Calu3 (cell line): ENCODE measurements around the gene TCP11L2. TPM values are rescaled to one million over a fixed set of nuclear protein-coding genes. Genes with fewer than 3 reads are reported as not detected.

Experiments used
- BruUV-seq: library from RNA; stranded (reverse); fragments of 400-500 nt; replicated peaks from 2 replicates; lab custom pipeline; 2021; lab: Mats Ljungman, UMichigan
- CTCF ChIA-PET: fragments of 300-600 bp; sonication (Branson Sonifier 250); formaldehyde crosslinking; loops from one replicate; lab custom pipeline; 2022; ENCODE audit warnings: antibody characterized with exemption; lab: Charles Lee
- DNase-seq: peaks from one replicate; pipeline ENCODE4 v3.0.0; 2022
- H3K27ac Mint-ChIP-seq: one replicate; pipeline ENCODE4 v1.8.0; 2022; ENCODE audit warnings: mixed read lengths; ENCODE audit not compliant: unreplicated experiment
- H3K27me3 Mint-ChIP-seq: one replicate; pipeline ENCODE4 v1.8.0; 2022; ENCODE audit warnings: mixed read lengths; ENCODE audit not compliant: unreplicated experiment
- H3K36me3 Mint-ChIP-seq: one replicate; pipeline ENCODE4 v1.8.0; 2022; ENCODE audit warnings: mild to moderate bottlenecking, moderate library complexity, mixed read lengths; ENCODE audit not compliant: insufficient read depth, unreplicated experiment
- H3K4me1 Mint-ChIP-seq: one replicate; pipeline ENCODE4 v1.8.0; 2022; ENCODE audit warnings: mild to moderate bottlenecking, low read depth, mixed read lengths; ENCODE audit not compliant: unreplicated experiment
- H3K4me3 Mint-ChIP-seq: one replicate; pipeline ENCODE4 v1.8.0; 2022; ENCODE audit warnings: mild to moderate bottlenecking, low read depth, moderate library complexity, mixed read lengths; ENCODE audit not compliant: unreplicated experiment
- H3K9me3 Mint-ChIP-seq: one replicate; pipeline ENCODE4 v1.8.0; 2022; ENCODE audit warnings: low read depth, mixed read lengths; ENCODE audit not compliant: unreplicated experiment
- intact Hi-C: fragments of 100-400 bp; cut with micrococcal nuclease; formaldehyde crosslinking; loops from one replicate; pipeline ENCODE4 v1.10.0; 2022; ENCODE audit not compliant: unreplicated experiment
- total RNA-seq: library from RNA; stranded (reverse); gene quantifications from 2 replicates; pipeline ENCODE4 v1.2.3, GENCODE V29; 2022
- TF ChIP-seq, protein P1 (sequence below): fragments of 200-600 bp; IDR thresholded peaks from one replicate; pipeline ENCODE4 v1.8.0; 2022; ENCODE audit warnings: antibody characterized with exemption; ENCODE audit not compliant: unreplicated experiment

TCP11L2 gene
- total RNA-seq, 1 experiment from 2014 or later, result 37.7 TPM

DNA sequence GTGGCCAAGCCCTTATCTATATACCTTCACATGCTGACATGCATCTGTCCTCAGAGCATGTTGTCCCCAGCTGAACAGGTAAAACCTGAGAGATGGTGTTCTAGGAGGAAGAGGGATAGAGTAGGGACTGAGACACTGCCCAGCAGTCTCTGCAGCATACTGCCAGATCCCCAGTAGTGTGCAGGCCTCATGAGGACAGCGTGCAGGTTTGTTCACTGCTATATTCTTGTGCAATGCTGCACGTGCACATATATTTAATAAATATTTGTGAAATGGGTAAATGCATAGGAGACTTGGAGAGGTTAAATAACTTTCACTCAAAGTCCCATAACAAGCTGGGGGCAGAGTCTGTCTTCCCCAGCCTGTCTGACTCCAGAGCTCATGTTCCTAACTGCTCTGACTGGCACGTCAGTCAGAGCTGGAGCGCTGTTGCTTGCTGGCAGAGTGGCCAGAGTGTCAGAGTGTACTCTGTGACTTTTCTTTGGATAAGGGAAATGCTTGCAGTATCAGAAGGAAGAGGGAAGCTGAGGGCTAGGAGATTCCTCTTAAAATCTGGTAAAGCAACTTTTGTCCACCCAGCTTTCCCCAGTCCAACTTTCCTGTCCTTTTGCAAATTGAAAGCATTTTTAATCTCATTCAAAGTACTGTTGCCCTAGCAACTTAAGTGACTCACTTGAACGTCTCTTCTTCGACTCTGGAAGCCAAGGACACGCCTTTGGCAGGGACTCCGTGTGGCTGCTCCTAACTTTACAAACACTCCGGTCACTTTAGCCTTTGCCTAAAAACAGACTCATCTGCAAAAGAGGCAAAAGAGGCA lies 40.1 kb downstream of the TCP11L2 start:
- no peaks in the 10 kb centered on the region for H3K27me3 Mint-ChIP-seq
- H3K36me3 Mint-ChIP-seq, result peaks cover 12% of the 10 kb centered on the region
- H3K4me3 Mint-ChIP-seq, result peak overlapping the region; percentile 51
- TF ChIP-seq, protein P1, sequence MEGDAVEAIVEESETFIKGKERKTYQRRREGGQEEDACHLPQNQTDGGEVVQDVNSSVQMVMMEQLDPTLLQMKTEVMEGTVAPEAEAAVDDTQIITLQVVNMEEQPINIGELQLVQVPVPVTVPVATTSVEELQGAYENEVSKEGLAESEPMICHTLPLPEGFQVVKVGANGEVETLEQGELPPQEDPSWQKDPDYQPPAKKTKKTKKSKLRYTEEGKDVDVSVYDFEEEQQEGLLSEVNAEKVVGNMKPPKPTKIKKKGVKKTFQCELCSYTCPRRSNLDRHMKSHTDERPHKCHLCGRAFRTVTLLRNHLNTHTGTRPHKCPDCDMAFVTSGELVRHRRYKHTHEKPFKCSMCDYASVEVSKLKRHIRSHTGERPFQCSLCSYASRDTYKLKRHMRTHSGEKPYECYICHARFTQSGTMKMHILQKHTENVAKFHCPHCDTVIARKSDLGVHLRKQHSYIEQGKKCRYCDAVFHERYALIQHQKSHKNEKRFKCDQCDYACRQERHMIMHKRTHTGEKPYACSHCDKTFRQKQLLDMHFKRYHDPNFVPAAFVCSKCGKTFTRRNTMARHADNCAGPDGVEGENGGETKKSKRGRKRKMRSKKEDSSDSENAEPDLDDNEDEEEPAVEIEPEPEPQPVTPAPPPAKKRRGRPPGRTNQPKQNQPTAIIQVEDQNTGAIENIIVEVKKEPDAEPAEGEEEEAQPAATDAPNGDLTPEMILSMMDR, result no peak
- no peaks in the 10 kb centered on the region for H3K9me3 Mint-ChIP-seq
- H3K4me1 Mint-ChIP-seq, result peaks cover 19% of the 10 kb centered on the region
- CTCF ChIA-PET, result interaction anchor here (0.9 to 1.7 kb wide), 4 partner anchors 15 to 116 kb away, joined by 3 to 5 read pairs (median 4); partner anchors contain the start of gene POLR3B
- DNase-seq, result peak; percentile 36
- intact Hi-C loops, result loop anchor here (2.0 kb wide), 1 partner anchor 34 kb away; no protein-coding TSS in a partner anchor
- BruUV-seq, result no TSS peak
- peak overlapping the region; percentile 29 for H3K27ac Mint-ChIP-seq

DNA sequence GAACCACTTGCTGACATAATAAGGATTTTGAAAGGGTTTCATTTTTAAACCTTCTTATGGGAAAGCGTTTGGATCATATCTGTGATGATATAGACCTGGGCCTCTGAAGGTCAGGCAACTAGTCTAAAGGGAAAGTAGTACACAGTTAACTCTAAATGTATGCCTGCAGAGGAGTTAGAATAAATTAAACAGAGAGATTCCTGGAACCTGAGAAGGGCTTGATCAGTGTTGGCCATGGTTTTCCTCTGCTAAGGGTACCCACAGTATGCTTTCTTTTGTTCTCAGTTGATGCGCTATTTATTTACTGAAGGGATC lies 40.6 kb downstream of the TCP11L2 start:
- TF ChIP-seq, protein P1, result no peak
- Mint-ChIP-seq H3K27ac (peak overlapping the region; percentile 29), H3K4me3 (peak overlapping the region; percentile 51), H3K36me3 (peaks cover 17% of the 10 kb centered on the region), H3K9me3 (no peaks in the 10 kb centered on the region), H3K4me1 (peaks cover 19% of the 10 kb centered on the region), H3K27me3 (no peaks in the 10 kb centered on the region)
- CTCF ChIA-PET, result interaction anchor here (1.1 to 1.7 kb wide), 3 partner anchors 15 to 47 kb away, joined by 3 to 5 read pairs (median 4); partner anchors contain the start of gene POLR3B
- DNase-seq, result no peak
- intact Hi-C loops, result loop anchor here (2.0 kb wide), 1 partner anchor 34 kb away; no protein-coding TSS in a partner anchor
- BruUV-seq, result no TSS peak

DNA sequence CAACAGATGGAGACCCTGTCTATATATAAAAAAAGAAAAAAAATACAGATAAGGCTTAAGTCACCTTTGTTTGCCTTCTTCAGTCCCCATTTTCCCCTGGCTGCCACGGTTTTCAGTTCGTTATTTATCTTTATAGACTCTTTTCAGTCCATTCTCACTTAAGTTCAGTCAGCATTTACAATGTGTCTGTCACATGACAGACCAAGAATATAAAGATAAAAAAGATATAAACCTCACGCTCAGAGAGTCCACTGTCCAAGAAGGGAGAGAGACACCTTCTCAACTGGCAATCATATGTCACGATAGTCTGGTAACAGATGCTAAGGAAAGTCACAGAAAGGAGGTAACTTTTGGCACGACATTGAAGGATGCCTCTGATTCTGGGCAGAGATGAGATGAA lies 41.6 kb downstream of the TCP11L2 start:
- CTCF ChIA-PET, result interaction anchor here (2.6 kb wide), 1 partner anchor 117 kb away, joined by 30 read pairs; no protein-coding TSS in a partner anchor
- DNase-seq, result no peak
- intact Hi-C loops, result no loop called here
- Mint-ChIP-seq H3K27ac (no peak overlapping the region), H3K9me3 (no peaks in the 10 kb centered on the region), H3K4me1 (peaks cover 19% of the 10 kb centered on the region), H3K36me3 (peaks cover 21% of the 10 kb centered on the region), H3K27me3 (no peaks in the 10 kb centered on the region), H3K4me3 (no peak overlapping the region)
- BruUV-seq, result no TSS peak
- TF ChIP-seq, protein P1, result no peak

DNA sequence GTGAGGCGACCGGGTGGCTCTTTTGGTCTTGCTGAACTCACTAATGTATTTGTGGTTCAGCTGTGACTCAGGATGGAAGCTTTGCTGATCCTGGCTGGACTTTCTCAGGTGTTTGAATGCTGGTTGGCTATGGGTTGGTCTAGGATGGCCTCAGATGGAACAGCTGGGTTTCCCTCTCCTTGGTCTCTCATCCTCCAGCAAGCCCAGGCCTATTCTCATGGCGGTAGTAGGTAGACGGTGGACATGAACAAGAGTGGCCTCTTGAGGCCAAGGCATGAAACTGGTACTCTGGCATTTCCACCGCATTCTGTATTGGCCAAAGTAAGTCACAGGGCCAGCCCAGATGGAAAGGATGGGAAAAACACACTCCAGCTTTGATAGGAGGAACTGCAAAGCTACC lies 43.2 kb downstream of the TCP11L2 start:
- DNase-seq, result peak; percentile 65
- peaks cover 19% of the 10 kb centered on the region for H3K4me1 Mint-ChIP-seq
- H3K9me3 Mint-ChIP-seq, result no peaks in the 10 kb centered on the region
- CTCF ChIA-PET, result interaction anchor here (0.7 to 2.6 kb wide), 3 partner anchors 12 to 119 kb away, joined by 3 to 30 read pairs (median 8); partner anchors contain the start of gene POLR3B
- BruUV-seq, result no TSS peak
- H3K4me3 Mint-ChIP-seq, result no peak overlapping the region
- TF ChIP-seq, protein P1, result peak; percentile 52
- peaks cover 21% of the 10 kb centered on the region for H3K36me3 Mint-ChIP-seq
- intact Hi-C loops, result loop anchor here (1.0 kb wide), 1 partner anchor 118 kb away; no protein-coding TSS in a partner anchor
- H3K27me3 Mint-ChIP-seq, result peaks cover 15% of the 10 kb centered on the region
- H3K27ac Mint-ChIP-seq, result no peak overlapping the region
